Measurements from ENCODE around the gene FAM78B.

DNA sequence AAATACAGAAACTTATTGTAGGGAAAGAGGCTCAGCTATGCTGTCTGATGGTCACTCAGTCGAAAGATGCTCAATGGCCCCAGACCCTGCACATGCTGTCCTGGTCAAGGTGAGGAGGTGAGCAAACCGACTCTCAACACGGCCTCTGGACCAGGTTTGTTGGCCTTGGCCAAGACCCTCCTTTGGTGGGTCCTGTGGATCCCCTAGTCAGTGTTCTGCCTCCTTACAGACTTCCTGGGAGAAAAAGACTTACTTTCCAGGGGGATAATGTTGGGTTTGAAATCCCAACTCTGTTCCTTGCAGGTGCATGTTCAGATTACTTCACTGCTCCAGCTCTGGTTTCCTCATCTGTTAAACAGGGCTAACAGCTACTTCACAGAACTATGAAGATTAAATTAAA is 53.8 kb downstream of the FAM78B start:
- TF ChIP-seq, protein P1, sequence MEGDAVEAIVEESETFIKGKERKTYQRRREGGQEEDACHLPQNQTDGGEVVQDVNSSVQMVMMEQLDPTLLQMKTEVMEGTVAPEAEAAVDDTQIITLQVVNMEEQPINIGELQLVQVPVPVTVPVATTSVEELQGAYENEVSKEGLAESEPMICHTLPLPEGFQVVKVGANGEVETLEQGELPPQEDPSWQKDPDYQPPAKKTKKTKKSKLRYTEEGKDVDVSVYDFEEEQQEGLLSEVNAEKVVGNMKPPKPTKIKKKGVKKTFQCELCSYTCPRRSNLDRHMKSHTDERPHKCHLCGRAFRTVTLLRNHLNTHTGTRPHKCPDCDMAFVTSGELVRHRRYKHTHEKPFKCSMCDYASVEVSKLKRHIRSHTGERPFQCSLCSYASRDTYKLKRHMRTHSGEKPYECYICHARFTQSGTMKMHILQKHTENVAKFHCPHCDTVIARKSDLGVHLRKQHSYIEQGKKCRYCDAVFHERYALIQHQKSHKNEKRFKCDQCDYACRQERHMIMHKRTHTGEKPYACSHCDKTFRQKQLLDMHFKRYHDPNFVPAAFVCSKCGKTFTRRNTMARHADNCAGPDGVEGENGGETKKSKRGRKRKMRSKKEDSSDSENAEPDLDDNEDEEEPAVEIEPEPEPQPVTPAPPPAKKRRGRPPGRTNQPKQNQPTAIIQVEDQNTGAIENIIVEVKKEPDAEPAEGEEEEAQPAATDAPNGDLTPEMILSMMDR (conservative IDR thresholded peaks at IDR 0.05; ENCODE audit: low read length) = no peak
- no peak for TF ChIP-seq EZH2phosphoT487 (IDR thresholded peaks at IDR 0.05; ENCODE audit: borderline replicate concordance)
